HCT116 (cell line): Measurements from ENCODE around the gene CCDC57. TPM values are rescaled to one million over a fixed set of nuclear protein-coding genes. Genes with fewer than 3 reads are reported as not detected.

Source experiments
- ATAC-seq: fragments of 200-7000 bp; cut with Tn5 transposase; 2 replicates; pipeline ENCODE4 v1.9.1; 2020; ENCODE audit warnings: mild to moderate bottlenecking, moderate library complexity
- BruUV-seq: library from RNA; stranded (reverse); fragments of 400-500 nt; replicated peaks from 2 replicates; lab custom pipeline; 2021; lab: Mats Ljungman, UMichigan
- CTCF ChIA-PET: fragments of 300-600 bp; sonication (Branson Sonifier 250); formaldehyde crosslinking; loops from one replicate; lab custom pipeline; 2021; ENCODE audit warnings: antibody characterized with exemption; lab: Charles Lee
- POLR2A ChIA-PET: fragments of 300-600, 350-600 bp; sonication (Branson Sonifier 250); formaldehyde crosslinking; loops from one replicate; lab custom pipeline; 2021; ENCODE audit warnings: antibody characterized with exemption; lab: Charles Lee
- RAD21 ChIA-PET, 2 experiments: fragments of 300-600 bp; sonication (Branson Sonifier 250); formaldehyde crosslinking; loops; one replicate each; lab custom pipeline; 2023; ENCODE audit warnings: low total read pairs in 2 of 2; ENCODE audit not compliant: uncharacterized antibody in 2 of 2, unreplicated experiment in 2 of 2, low non-redundant PET in 1 of 2; lab: Charles Lee
- DNase-seq: peaks from one replicate; pipeline ENCODE4 v3.0.0-alpha.2; 2010; ENCODE audit warnings: low read depth, low spot score
- H2AFZ ChIP-seq: fragments of 200-600 bp; shearing (Covaris generic), sonication (generic); 2 replicates; pipeline ENCODE4 v1.6.1; 2017; ENCODE audit warnings: low read depth, mixed run types, mixed read lengths, antibody characterized with exemption, low read length; ENCODE audit not compliant: poor library complexity, severe bottlenecking
- H3K27ac ChIP-seq: 2 replicates; pipeline ENCODE4 v1.5.1; 2012; ENCODE audit warnings: low read depth, low read length
- H3K27me3 ChIP-seq: fragments of 200-600 bp; sonication (generic); 2 replicates; pipeline ENCODE4 v1.6.1; 2016; ENCODE audit warnings: mixed run types, low read length, mixed read lengths; ENCODE audit not compliant: insufficient read depth
- H3K36me3 ChIP-seq, 2 experiments: fragments of 200-500 bp in 1 of 2; fragments of 200-600 bp in 1 of 2; sonication (Bioruptor generic) in 1 of 2; sonication (generic) in 1 of 2; 2 replicates each; pipeline versions ENCODE4 v1.5.1 to v1.6.1; 2014 to 2016; ENCODE audit warnings: low read length in 2 of 2, inconsistent platforms in 1 of 2, mixed read lengths in 1 of 2, mixed run types in 1 of 2; ENCODE audit not compliant: insufficient read depth in 2 of 2, control insufficient read depth in 1 of 2
- H3K4me1 ChIP-seq, 2 experiments: fragments of 200-600 bp in 1 of 2; sonication (generic) in 1 of 2; 2 replicates each; pipeline versions ENCODE4 v1.5.1 to v1.6.1; 2012 to 2017; ENCODE audit warnings: low read length in 2 of 2, inconsistent platforms in 1 of 2, mild to moderate bottlenecking in 1 of 2, mixed read lengths in 1 of 2, mixed run types in 1 of 2, moderate library complexity in 1 of 2; ENCODE audit not compliant: insufficient read depth in 2 of 2, control insufficient read depth in 1 of 2
- H3K4me2 ChIP-seq: fragments of 200-600 bp; sonication (generic); 2 replicates; pipeline ENCODE4 v1.6.1; 2017; ENCODE audit warnings: mixed run types, low read length, mixed read lengths
- H3K4me3 ChIP-seq, 2 experiments: fragments of 200-600 bp in 1 of 2; sonication (generic) in 1 of 2; replicated peaks in 1 of 2; 2 replicates each; pipeline ENCODE4 v1.5.1; 2011 to 2016; ENCODE audit warnings: low read length in 2 of 2, control low read depth in 1 of 2, low read depth in 1 of 2, mild to moderate bottlenecking in 1 of 2, mixed read lengths in 1 of 2, mixed run types in 1 of 2
- H3K79me2 ChIP-seq: fragments of 200-600 bp; sonication (generic); 2 replicates; pipeline ENCODE4 v1.6.1; 2017; ENCODE audit warnings: mild to moderate bottlenecking, mixed run types, low read length, moderate library complexity, mixed read lengths; ENCODE audit not compliant: insufficient read depth
- H3K9ac ChIP-seq: fragments of 200-600 bp; sonication (generic); 2 replicates; pipeline ENCODE4 v1.6.1; 2016; ENCODE audit warnings: low read length, mixed read lengths
- H3K9me2 ChIP-seq: fragments of 200-600 bp; sonication (generic), shearing (Covaris generic); 2 replicates; pipeline ENCODE4 v1.6.1; 2017; ENCODE audit warnings: mixed run types, mild to moderate bottlenecking, moderate library complexity; ENCODE audit not compliant: insufficient read depth
- H3K9me3 ChIP-seq, 2 experiments: fragments of 200-500 bp in 1 of 2; fragments of 200-600 bp in 1 of 2; sonication (Bioruptor generic) in 1 of 2; sonication (generic) in 1 of 2; 2 replicates each; pipeline ENCODE4 v1.6.1; 2014 to 2017; ENCODE audit warnings: low read length in 2 of 2, mixed read lengths in 2 of 2, inconsistent platforms in 1 of 2, low read depth in 1 of 2, mild to moderate bottlenecking in 1 of 2, mixed run types in 1 of 2, moderate library complexity in 1 of 2; ENCODE audit not compliant: control insufficient read depth in 1 of 2, insufficient read depth in 1 of 2
- H4K20me1 ChIP-seq: fragments of 200-600 bp; sonication (generic), shearing (Covaris generic); 2 replicates; pipeline ENCODE4 v1.6.1; 2017; ENCODE audit warnings: mixed run types, mild to moderate bottlenecking, moderate library complexity; ENCODE audit not compliant: insufficient read depth
- CBX3 ChIP-seq: IDR thresholded peaks from 2 replicates; pipeline ENCODE4 v1.6.1; 2012; ENCODE audit warnings: low read depth
- CTCF ChIP-seq, 3 experiments: fragments of 200-600 bp in 1 of 3; sonication (generic) in 1 of 3; IDR thresholded peaks in 2 of 3; conservative IDR thresholded peaks in 1 of 3; 2 replicates each; pipeline ENCODE4 v1.5.1; 2012 to 2017; ENCODE audit warnings: low read depth in 2 of 3, low read length in 2 of 3, antibody characterized with exemption in 1 of 3, borderline replicate concordance in 1 of 3, control low read depth in 1 of 3, mild to moderate bottlenecking in 1 of 3, mixed read lengths in 1 of 3, mixed run types in 1 of 3, moderate library complexity in 1 of 3; ENCODE audit not compliant: insufficient read depth in 1 of 3
- ELF1 ChIP-seq: IDR thresholded peaks from 2 replicates; pipeline ENCODE4 v1.6.1; 2012; ENCODE audit warnings: low read depth, borderline replicate concordance
- POLR2AphosphoS5 ChIP-seq: IDR thresholded peaks from 2 replicates; pipeline ENCODE4 v1.6.1; 2011; ENCODE audit warnings: mild to moderate bottlenecking, low read depth, low read length, moderate library complexity
- RAD21 ChIP-seq: IDR thresholded peaks from 2 replicates; pipeline ENCODE4 v1.6.1; 2012; ENCODE audit warnings: low read depth, mild to moderate bottlenecking
- SIN3A ChIP-seq: IDR thresholded peaks from 2 replicates; pipeline ENCODE4 v1.6.1; 2012; ENCODE audit warnings: low read depth
- SP1 ChIP-seq: IDR thresholded peaks from 2 replicates; pipeline ENCODE4 v1.6.1; 2012; ENCODE audit warnings: low read depth
- TCF7L2 ChIP-seq: IDR thresholded peaks from 2 replicates; pipeline ENCODE4 v1.7.0; 2011; ENCODE audit warnings: borderline replicate concordance, inconsistent platforms; ENCODE audit not compliant: insufficient read depth, insufficient read length; ENCODE audit errors: extremely low read depth
- YY1 ChIP-seq: IDR thresholded peaks from 2 replicates; pipeline ENCODE4 v1.6.1; 2011; ENCODE audit warnings: low read length, low read depth, moderate library complexity, mild to moderate bottlenecking; ENCODE audit not compliant: insufficient replicate concordance; ENCODE audit errors: extremely low read depth
- ZFX ChIP-seq: fragments of 450-650 bp; IDR thresholded peaks from 2 replicates; pipeline ENCODE4 v1.6.1; 2017
- ZNF274 ChIP-seq: fragments of 200-500 bp; sonication (Bioruptor generic); IDR thresholded peaks from 2 replicates; pipeline ENCODE4 v1.6.1; 2014; ENCODE audit warnings: mild to moderate bottlenecking, low read depth, low read length, inconsistent platforms
- intact Hi-C: fragments of 100-400 bp; cut with micrococcal nuclease; formaldehyde crosslinking; loops from 2 replicates; pipeline ENCODE4 v1.10.0; 2022
- total RNA-seq: library from RNA; stranded (reverse); gene quantifications from one replicate; pipeline ENCODE4 v1.2.1, GENCODE V29; 2021; ENCODE audit not compliant: unreplicated experiment

Gene CCDC57
- total RNA-seq, 1 experiment from 2014 or later: 143 TPM

DNA sequence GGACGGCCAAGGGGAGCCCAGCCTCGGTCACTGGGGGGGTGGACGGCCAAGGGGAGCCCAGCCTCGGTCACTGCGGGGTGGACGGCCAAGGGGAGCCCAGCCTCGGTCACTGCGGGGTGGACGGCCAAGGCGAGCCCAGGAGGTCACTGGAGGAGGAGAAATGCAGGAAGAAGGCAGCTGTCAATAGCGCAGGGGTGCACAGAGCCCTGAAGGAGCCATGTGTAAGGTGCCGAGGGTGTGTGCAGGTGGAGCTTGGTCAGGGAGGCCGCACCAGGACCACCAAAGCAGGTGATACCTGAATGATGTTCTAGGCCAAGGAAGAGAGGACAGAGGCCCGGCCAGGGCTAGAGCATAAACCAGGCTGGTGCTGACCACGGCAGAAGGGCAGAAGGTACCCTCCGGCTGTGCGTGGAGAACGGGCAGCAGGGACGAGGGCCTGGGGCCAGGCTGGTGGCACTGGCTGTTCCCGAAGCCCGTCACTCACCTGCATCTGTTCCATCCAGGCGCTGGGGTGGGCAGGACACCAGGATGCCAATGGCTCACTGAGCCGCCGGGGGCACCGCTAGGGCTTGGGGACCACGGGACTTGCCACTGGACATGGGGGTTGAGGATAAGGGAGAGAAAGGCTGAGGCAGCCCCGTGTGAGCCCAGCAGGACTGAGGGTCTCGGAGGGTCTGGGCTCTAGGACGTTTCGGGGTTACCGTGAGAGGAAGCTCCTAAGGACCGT is 5.9 kb upstream of the CCDC57 start:
- Histone ChIP-seq H3K79me2 (no peaks in the 10 kb centered on the region), H3K4me3 (no peak overlapping the region), H3K36me3 (no peaks in the 10 kb centered on the region), H3K9me3 (no peaks in the 10 kb centered on the region), H3K9ac (peak overlapping the region; percentile 68; the same call in 1 of the 2 replicates), H2AFZ (no peak overlapping the region), H3K9me2 (no peaks in the 10 kb centered on the region), H3K27ac (peak overlapping the region; percentile 98), H3K27me3 (no peaks in the 10 kb centered on the region), H4K20me1 (no peaks in the 10 kb centered on the region), H3K4me2 (peak overlapping the region; percentile 99), H3K4me1 (peaks cover 43 to 72% of the 10 kb centered on the region in 2 experiments)
- intact Hi-C loops: no loop called here
- ChIA-PET RAD21 (no interaction called here), CTCF (no interaction called here), POLR2A (interaction anchor here (1.0 kb wide), 1 partner anchor 8 kb away, joined by 3 read pairs; no protein-coding TSS in a partner anchor)
- no peak for DNase-seq
- no TSS peak for BruUV-seq
- no peak for TF ChIP-seq ZFX
- no peak for TF ChIP-seq RAD21
- no peak for TF ChIP-seq SP1
- no peak for TF ChIP-seq TCF7L2
- no peak for TF ChIP-seq ZNF274
- no peak for ATAC-seq

- Histone ChIP-seq H4K20me1 (no peaks in the 10 kb centered on the region), H3K9me3 (no peaks in the 10 kb centered on the region), H3K9me2 (no peaks in the 10 kb centered on the region), H3K9ac (peak overlapping the region; percentile 68), H3K27ac (peak overlapping the region; percentile 98), H3K36me3 (no peaks in the 10 kb centered on the region), H3K4me3 (peak overlapping the region; percentile 29 to 46; a peak in 2 of 4 replicates), H2AFZ (no peak overlapping the region), H3K4me1 (peaks cover 43 to 76% of the 10 kb centered on the region in 2 experiments), H3K27me3 (no peaks in the 10 kb centered on the region), H3K79me2 (no peaks in the 10 kb centered on the region), H3K4me2 (peak overlapping the region; percentile 99)
- CTCF ChIA-PET: no interaction called here
- POLR2A ChIA-PET: interaction anchor here (1.0 kb wide), 1 partner anchor 9 kb away, joined by 3 read pairs; no protein-coding TSS in a partner anchor
- ATAC-seq (peak; percentile 13; the same call in 1 of the 2 replicates), DNase-seq (no peak)
- TF ChIP-seq POLR2AphosphoS5 (peak; percentile 61), ZFX (peak; percentile 68; the same call in 1 of the 2 replicates), SIN3A (no peak), CTCF (IDR thresholded peaks at IDR 0.05 in 2 of 3, conservative IDR thresholded peaks at IDR 0.05 in 1 of 3; ENCODE audit: borderline replicate concordance in 1 of 3, insufficient read depth in 1 of 3, low read depth in 2 of 3, low read length in 2 of 3) (no peak), CBX3 (no peak), ELF1 (no peak), YY1 (no peak)
- intact Hi-C loops: no loop called here
- RAD21 ChIA-PET: no interaction called here
- BruUV-seq: no TSS peak
These were observed 5.0 kb upstream of the CCDC57 start for GRCh38 chr17:82217530-82218204.
